AG04450 (cell line): ENCODE results near the gene ATP5ME. TPM values are rescaled to one million over a fixed set of nuclear protein-coding genes. Genes with fewer than 3 reads are reported as not detected.

Experiments used
- CTCF ChIA-PET: fragments of 300-600, 350-600 bp; formaldehyde crosslinking; extraction: SDS; loops from one replicate; lab custom pipeline; 2022; ENCODE audit warnings: antibody characterized with exemption, inconsistent platforms; lab: Charles Lee
- POLR2A ChIA-PET: fragments of 350-600 bp; formaldehyde crosslinking; extraction: SDS; loops from one replicate; lab custom pipeline; 2021; ENCODE audit warnings: antibody characterized with exemption, inconsistent platforms; lab: Yijun Ruan, JAX
- DNase-seq: peaks from one replicate; pipeline ENCODE4 v3.0.0-alpha.2; 2011; ENCODE audit warnings: low read depth, low spot score
- H3K27ac ChIP-seq: one replicate; pipeline ENCODE4 v1.5.1; 2012; ENCODE audit warnings: low read depth, low read length, control low read depth
- H3K27me3 ChIP-seq: one replicate; pipeline ENCODE4 v1.6.0; 2012; ENCODE audit warnings: low read length; ENCODE audit not compliant: control insufficient read depth, insufficient read depth
- H3K4me3 ChIP-seq: 2 replicates; pipeline ENCODE4 v1.5.1; 2011; ENCODE audit warnings: mild to moderate bottlenecking, low read depth, low read length, control low read depth
- H3K9me3 ChIP-seq: 2 replicates; pipeline ENCODE4 v1.5.1; 2012; ENCODE audit warnings: low read length; ENCODE audit not compliant: control insufficient read depth, insufficient read depth
- polyA plus RNA-seq: library from polyadenylated mRNA; depleted of rRNA; stranded (reverse); fragments of >200 nt; gene quantifications from 2 replicates; pipeline ENCODE4 v1.2.3, GENCODE V29; 2011
- TF ChIP-seq, protein P1 (sequence below): IDR thresholded peaks from 2 replicates; pipeline ENCODE4 v1.5.1; 2011; ENCODE audit warnings: low read depth, low read length, control low read depth, inconsistent platforms

Gene ATP5ME
- polyA plus RNA-seq, 1 experiment, result 262 TPM

DNA sequence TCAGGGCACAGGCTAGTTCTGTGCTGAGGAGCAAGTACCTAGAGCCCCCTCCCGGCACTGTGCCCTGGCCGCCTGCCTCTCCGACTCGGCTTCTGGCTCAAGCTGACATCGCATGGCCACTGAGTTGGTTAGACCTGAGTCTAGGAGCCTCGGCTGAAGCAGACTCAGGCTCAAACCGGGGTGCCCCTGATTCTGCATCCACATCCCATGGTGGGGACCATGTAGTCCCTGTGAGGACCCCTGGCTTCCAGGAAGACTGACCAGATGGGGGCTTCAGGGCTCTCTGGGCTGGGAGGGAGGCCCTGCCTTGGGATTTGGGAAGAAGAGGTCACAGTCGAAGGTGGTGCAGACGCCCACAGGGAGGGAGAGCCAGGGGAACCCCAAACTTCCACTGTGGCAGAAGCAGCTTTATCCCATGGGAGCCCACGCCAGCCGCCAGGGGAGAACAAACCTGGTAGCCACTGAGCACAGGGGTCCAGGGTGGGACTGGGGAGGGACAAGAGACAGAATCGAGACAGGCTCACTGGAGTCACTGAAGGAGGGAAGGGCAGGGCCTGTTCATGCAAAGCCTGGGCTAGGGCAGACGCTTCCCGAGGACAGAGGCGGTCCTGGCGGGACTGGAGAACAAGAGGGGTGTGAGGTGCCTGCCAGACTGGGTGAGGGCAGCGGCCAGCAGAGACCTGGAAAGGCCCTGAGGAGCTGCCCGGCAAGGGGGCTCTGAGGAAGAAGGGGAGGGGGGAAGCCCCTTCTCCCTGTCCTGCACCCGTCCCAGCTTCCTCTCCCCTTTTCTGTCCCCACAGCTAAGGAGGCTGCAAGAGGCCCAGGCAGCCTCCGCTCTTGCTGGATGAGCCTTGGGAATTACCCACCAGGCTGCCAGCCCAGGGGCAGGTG is 47.6 kb downstream of the ATP5ME start:
- TF ChIP-seq, protein P1, sequence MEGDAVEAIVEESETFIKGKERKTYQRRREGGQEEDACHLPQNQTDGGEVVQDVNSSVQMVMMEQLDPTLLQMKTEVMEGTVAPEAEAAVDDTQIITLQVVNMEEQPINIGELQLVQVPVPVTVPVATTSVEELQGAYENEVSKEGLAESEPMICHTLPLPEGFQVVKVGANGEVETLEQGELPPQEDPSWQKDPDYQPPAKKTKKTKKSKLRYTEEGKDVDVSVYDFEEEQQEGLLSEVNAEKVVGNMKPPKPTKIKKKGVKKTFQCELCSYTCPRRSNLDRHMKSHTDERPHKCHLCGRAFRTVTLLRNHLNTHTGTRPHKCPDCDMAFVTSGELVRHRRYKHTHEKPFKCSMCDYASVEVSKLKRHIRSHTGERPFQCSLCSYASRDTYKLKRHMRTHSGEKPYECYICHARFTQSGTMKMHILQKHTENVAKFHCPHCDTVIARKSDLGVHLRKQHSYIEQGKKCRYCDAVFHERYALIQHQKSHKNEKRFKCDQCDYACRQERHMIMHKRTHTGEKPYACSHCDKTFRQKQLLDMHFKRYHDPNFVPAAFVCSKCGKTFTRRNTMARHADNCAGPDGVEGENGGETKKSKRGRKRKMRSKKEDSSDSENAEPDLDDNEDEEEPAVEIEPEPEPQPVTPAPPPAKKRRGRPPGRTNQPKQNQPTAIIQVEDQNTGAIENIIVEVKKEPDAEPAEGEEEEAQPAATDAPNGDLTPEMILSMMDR, result no peak
- H3K27me3 ChIP-seq, result no peaks in the 10 kb centered on the region
- H3K9me3 ChIP-seq, result peaks cover 81% of the 10 kb centered on the region
- CTCF ChIA-PET, result no interaction called here
- POLR2A ChIA-PET, result no interaction called here
- DNase-seq, result no peak
- no peak overlapping the region for H3K4me3 ChIP-seq
- H3K27ac ChIP-seq, result no peak overlapping the region

DNA sequence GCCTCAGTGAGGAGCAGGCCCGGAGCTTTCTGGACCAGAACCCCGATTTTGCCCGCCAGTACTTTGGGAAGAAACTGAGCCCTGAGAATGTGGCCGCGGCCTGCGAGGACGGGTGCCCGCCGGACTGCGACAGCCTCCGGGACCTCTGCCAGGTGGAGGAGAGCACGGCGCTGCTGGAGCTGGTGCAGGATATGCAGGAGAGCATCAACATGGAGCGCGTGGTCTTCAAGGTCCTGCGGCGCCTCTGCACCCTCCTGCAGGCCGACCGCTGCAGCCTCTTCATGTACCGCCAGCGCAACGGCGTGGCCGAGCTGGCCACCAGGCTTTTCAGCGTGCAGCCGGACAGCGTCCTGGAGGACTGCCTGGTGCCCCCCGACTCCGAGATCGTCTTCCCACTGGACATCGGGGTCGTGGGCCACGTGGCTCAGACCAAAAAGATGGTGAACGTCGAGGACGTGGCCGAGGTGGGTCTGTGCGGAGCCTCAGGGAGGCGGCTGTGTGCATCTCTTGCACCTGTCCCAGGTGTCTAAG is 48.4 kb downstream of the ATP5ME start:
- H3K4me3 ChIP-seq, result no peak overlapping the region
- no peak overlapping the region for H3K27ac ChIP-seq
- ChIA-PET POLR2A (no interaction called here), CTCF (no interaction called here)
- DNase-seq, result no peak
- peaks cover 83% of the 10 kb centered on the region for H3K9me3 ChIP-seq
- TF ChIP-seq, protein P1, result no peak
- no peaks in the 10 kb centered on the region for H3K27me3 ChIP-seq

DNA sequence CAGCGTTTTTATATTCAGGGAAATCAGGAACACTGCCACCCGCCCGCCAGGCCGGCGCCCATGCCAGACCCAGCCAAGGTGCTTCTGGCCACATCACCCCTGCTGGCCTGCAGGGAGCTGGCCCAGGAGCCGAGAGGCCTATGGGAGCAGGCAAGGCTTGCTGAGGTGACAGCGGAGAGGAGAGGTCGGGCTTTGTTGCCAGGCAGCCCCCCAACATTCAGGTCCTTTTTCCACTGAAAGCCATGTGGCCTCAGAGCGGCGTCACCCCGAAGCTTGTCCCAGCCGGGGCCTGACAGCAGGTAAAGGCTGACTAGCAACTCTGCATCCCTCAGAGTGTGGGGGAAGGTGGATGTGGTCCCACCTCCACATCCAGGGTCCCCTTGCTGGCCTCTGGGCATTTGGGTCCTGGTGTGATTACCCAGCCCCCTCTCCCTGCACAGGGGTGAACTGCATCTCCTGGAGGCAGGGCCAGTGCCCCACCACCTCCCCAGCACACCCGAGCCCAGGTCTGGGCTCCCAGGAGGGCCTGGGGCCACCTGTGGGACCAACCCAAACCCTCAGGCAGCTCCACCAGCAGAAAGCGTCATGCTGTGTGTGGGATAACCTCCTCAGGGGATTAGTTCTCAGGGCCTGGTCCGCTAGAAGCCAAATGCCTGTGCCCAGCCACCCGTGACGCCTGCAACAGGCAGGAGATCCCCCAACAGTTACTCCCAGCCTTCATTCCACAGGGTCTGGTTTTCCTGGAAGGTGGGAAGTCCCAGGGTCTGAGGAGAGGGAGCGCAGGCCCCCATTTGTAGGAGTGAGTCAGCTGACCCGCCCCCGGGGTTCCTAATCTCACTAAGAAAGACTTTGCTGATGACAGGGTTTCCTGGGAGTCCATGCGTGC is 49.1 kb downstream of the ATP5ME start, which contains the start of gene PDE6B:
PDE6B (plus strand) TSS at position 869 of the 886 bp plus-strand sequence. CDS start 54 bp downstream, outside the sequence.
- no peak for DNase-seq
- TF ChIP-seq, protein P1, result no peak
- Histone ChIP-seq H3K27ac (no peak within 1 kb of the TSS), H3K4me3 (no peak within 1 kb of the TSS), H3K27me3 (no peaks in the 10 kb centered on the region), H3K9me3 (peaks cover 76% of the 10 kb centered on the region)
- CTCF ChIA-PET, result no interaction called here
- POLR2A ChIA-PET, result no interaction called here

DNA sequence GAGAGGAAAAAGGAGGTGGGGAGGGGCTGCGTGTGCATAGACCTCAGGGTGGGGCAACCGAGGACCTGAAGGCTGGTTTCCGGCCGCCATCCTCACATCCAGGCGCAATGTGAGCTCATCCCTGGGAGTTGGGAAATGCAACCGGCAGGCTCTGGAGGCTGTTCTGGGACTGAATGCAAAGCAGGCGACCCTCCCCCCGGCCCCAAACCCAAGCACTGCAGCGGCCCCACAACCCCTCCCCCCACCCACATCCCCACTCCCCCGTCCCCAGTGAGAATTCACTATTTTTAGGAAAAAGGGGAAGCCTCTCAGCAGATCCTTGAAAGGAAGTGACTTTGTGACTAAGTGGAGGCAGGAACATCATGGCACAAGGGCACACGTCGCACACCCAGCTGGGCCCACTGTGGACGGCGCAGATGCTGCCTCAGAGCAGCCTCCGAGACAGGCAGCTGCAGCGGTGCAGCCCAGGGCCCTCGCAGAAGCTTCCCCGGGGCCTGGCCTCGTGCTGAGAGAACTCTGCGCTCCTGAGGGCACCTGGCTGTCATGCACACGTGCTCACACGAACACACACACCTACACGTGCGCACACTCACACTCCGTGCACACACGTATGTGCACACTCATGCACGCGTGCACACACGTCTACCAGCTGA is 50.0 kb downstream of the ATP5ME start:
- no peak overlapping the region for H3K4me3 ChIP-seq
- POLR2A ChIA-PET, result no interaction called here
- peaks cover 67% of the 10 kb centered on the region for H3K9me3 ChIP-seq
- no peak overlapping the region for H3K27ac ChIP-seq
- no peak for DNase-seq
- TF ChIP-seq, protein P1, result no peak
- CTCF ChIA-PET, result no interaction called here
- no peaks in the 10 kb centered on the region for H3K27me3 ChIP-seq
